Suprapubic skin (tissue), 4 donors: ENCODE results near the gene COL19A1. TPM values are rescaled to one million over a fixed set of nuclear protein-coding genes. Genes with fewer than 3 reads are reported as not detected.
"Not testable (repeated sequence)": the region's sequence is repeated elsewhere in the genome, so short reads cannot be mapped to it uniquely, and the experiment has no call there.

Experiments used
- DNase-seq, 2 donors: peaks; one replicate each; pipeline ENCODE4 v3.0.0-alpha.2; 2019; ENCODE audit warnings: low spot score in 2 of 2
- H3K27ac ChIP-seq: fragments of 200-600 bp; sonication (generic); one replicate; pipeline ENCODE4 v1.5.1; 2019
- H3K27me3 ChIP-seq: fragments of 200-600 bp; sonication (generic); one replicate; pipeline ENCODE4 v1.5.1; 2019
- H3K36me3 ChIP-seq: fragments of 200-600 bp; sonication (generic); one replicate; pipeline ENCODE4 v1.5.1; 2019
- H3K4me1 ChIP-seq: fragments of 200-600 bp; sonication (generic); one replicate; pipeline ENCODE4 v1.5.1; 2019
- H3K4me3 ChIP-seq: fragments of 200-600 bp; sonication (generic); one replicate; pipeline ENCODE4 v1.5.1; 2019; ENCODE audit warnings: mild to moderate bottlenecking
- H3K9me3 ChIP-seq: fragments of 200-600 bp; sonication (generic); one replicate; pipeline ENCODE4 v1.5.1; 2019
- EP300 ChIP-seq: sonication (generic); formaldehyde crosslinking; IDR thresholded peaks from one replicate; pipeline ENCODE4 v1.6.1; 2017; ENCODE audit warnings: antibody characterized with exemption
- POLR2A ChIP-seq, 2 donors: fragments of 450-650 bp; IDR thresholded peaks; one replicate each; pipeline ENCODE4 v1.6.1; 2017; ENCODE audit warnings: antibody characterized with exemption in 2 of 2, mild to moderate bottlenecking in 2 of 2, moderate library complexity in 2 of 2
- POLR2AphosphoS5 ChIP-seq, 3 donors: sonication (generic); formaldehyde crosslinking; IDR thresholded peaks; one replicate each; pipeline ENCODE4 v1.6.1; 2017; ENCODE audit warnings: antibody characterized with exemption in 3 of 3
- WGBS: methylation state at CpG from one replicate; pipeline ENCODE4 v1.1.5; 2018; 5-methylcytosine and 5-hydroxymethylcytosine counted together
- total RNA-seq, 4 donors: library from RNA; depleted of rRNA; stranded (reverse); fragments of >200 nt; gene quantifications; one replicate each; pipeline ENCODE4 v1.1.0, GENCODE V29; 2016
- TF ChIP-seq, protein P1 (sequence below), 2 donors: fragments of 200-600 bp in 1 of 2; fragments of 450-650 bp in 1 of 2; sonication (generic) in 1 of 2; IDR thresholded peaks; one replicate each; pipeline ENCODE4 v1.5.1; 2016 to 2019; ENCODE audit warnings: antibody characterized with exemption in 2 of 2, mild to moderate bottlenecking in 1 of 2, moderate library complexity in 1 of 2

Gene COL19A1
- total RNA-seq, 4 donors from 2014 or later: 0.10 TPM; not detected in 3

DNA sequence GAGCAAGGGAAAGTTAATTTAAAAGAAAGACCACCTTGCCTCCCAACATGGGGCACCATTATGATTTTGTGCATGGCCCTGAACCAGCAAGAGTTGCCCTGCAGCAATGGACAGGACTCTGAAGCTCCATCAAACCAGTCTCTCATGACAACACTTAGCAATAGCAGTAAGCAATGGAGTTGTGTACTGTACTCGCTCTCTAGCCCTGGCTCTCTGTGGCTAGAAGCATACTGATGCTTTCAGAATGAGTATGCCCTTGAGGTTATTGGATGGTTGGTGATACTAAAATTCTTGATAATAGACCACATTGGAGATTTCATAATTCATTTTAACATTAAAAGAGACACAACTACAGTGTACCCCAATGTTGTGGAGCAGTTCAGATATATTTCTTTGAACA lies 46.3 kb upstream of the COL19A1 start:
- TF ChIP-seq POLR2AphosphoS5 (IDR thresholded peaks at IDR 0.05) (no peak), EP300 (no peak), POLR2A (IDR thresholded peaks at IDR 0.05) (no peak)
- TF ChIP-seq, protein P1, sequence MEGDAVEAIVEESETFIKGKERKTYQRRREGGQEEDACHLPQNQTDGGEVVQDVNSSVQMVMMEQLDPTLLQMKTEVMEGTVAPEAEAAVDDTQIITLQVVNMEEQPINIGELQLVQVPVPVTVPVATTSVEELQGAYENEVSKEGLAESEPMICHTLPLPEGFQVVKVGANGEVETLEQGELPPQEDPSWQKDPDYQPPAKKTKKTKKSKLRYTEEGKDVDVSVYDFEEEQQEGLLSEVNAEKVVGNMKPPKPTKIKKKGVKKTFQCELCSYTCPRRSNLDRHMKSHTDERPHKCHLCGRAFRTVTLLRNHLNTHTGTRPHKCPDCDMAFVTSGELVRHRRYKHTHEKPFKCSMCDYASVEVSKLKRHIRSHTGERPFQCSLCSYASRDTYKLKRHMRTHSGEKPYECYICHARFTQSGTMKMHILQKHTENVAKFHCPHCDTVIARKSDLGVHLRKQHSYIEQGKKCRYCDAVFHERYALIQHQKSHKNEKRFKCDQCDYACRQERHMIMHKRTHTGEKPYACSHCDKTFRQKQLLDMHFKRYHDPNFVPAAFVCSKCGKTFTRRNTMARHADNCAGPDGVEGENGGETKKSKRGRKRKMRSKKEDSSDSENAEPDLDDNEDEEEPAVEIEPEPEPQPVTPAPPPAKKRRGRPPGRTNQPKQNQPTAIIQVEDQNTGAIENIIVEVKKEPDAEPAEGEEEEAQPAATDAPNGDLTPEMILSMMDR (IDR thresholded peaks at IDR 0.05): no peak
- no peak overlapping the region for H3K27ac ChIP-seq
- DNase-seq: no peak
- H3K36me3 ChIP-seq: no peaks in the 10 kb centered on the region
- no peaks in the 10 kb centered on the region for H3K9me3 ChIP-seq
- 100% methylated on average over 1 of the region's 1 CpG for WGBS
- H3K27me3 ChIP-seq: no peaks in the 10 kb centered on the region
- no peak overlapping the region for H3K4me3 ChIP-seq
- no peaks in the 10 kb centered on the region for H3K4me1 ChIP-seq

DNA sequence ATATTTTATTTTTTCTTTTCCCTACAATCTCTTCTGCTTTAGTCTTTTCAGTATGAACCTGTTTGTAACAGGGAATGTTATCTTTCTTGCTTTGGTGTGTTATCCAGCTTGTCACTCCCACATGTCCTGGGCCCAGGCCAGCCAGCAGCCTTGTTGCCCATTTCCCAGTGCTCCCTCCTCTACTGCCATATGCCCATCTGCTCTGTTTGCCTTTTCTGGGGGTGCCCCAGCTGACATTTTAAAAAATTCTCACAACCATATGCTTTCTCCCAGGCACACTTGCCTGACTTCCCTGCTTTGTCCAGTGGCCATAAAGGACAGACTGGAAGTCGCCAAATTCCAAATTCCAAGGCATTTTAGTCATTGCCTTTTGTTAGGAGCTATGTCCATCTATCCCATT lies 45.9 kb upstream of the COL19A1 start:
- no peaks in the 10 kb centered on the region for H3K27me3 ChIP-seq
- no peak for DNase-seq
- no peaks in the 10 kb centered on the region for H3K36me3 ChIP-seq
- no peak overlapping the region for H3K27ac ChIP-seq
- no peaks in the 10 kb centered on the region for H3K9me3 ChIP-seq
- H3K4me1 ChIP-seq: no peaks in the 10 kb centered on the region
- TF ChIP-seq POLR2AphosphoS5 (IDR thresholded peaks at IDR 0.05): no peak
- no peak for TF ChIP-seq POLR2A (IDR thresholded peaks at IDR 0.05)
- no peak for TF ChIP-seq EP300
- TF ChIP-seq, protein P1 (IDR thresholded peaks at IDR 0.05): no peak
- H3K4me3 ChIP-seq: no peak overlapping the region
- 92% methylated on average over 1 of the region's 1 CpG for WGBS

DNA sequence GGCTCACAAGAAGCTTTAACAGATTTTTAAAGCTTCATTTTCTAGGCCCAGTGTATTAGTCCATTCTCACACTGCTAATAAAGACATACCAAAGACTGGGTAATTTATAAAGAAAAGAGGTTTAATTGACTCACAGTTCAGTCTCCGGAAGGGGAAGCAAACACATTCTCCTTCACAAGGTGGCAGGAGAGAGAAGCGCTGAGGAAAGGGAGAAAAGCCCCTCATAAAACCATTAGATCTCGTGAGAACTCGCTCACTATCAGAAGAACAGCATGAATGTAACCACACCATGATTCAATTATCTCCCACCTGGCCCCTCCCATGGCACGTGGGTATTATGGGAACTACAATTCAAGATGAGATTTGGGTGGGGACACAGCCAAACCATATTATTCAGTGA lies 42.0 kb upstream of the COL19A1 start:
- not testable (repeated sequence) for H3K36me3 ChIP-seq, H3K4me3 ChIP-seq, H3K27me3 ChIP-seq, H3K9me3 ChIP-seq, DNase-seq, H3K4me1 ChIP-seq, H3K27ac ChIP-seq
- WGBS: 79% methylated on average over 5 of the region's 5 CpGs

DNA sequence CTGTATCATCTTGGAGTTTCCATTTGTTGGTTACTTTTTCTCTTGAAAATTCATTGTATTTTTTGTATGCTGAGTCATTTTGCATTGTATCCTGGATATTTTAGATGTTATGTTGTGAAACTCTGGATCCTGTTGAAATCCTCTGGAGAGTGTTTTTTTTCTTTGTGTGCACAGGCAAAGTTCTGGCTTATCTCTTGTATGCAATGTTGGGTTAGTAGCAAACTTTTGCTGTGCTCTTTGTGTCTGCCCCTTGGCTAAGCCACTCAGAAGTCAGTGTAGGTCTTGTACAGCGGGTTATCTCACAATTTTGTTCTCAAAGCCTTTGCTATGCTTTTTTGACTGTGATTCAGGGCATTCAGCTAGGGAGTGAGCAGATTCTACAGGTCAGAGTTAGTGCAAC lies 40.5 kb upstream of the COL19A1 start:
- no peak for DNase-seq
- Histone ChIP-seq H3K4me1 (no peaks in the 10 kb centered on the region), H3K9me3 (no peaks in the 10 kb centered on the region), H3K27ac (no peak overlapping the region), H3K27me3 (no peaks in the 10 kb centered on the region), H3K4me3 (no peak overlapping the region), H3K36me3 (no peaks in the 10 kb centered on the region)
- 94% methylated on average over 1 of the region's 1 CpG for WGBS
- TF ChIP-seq POLR2AphosphoS5 (IDR thresholded peaks at IDR 0.05): no peak
- TF ChIP-seq, protein P1 (IDR thresholded peaks at IDR 0.05): no peak
- no peak for TF ChIP-seq POLR2A (IDR thresholded peaks at IDR 0.05)
- no peak for TF ChIP-seq EP300

- no peaks in the 10 kb centered on the region for H3K9me3 ChIP-seq
- H3K4me3 ChIP-seq: no peak overlapping the region
- H3K36me3 ChIP-seq: no peaks in the 10 kb centered on the region
- no peak overlapping the region for H3K27ac ChIP-seq
- DNase-seq: no peak
- no peaks in the 10 kb centered on the region for H3K27me3 ChIP-seq
- H3K4me1 ChIP-seq: no peaks in the 10 kb centered on the region
- TF ChIP-seq, protein P1 (IDR thresholded peaks at IDR 0.05): no peak
- no peak for TF ChIP-seq POLR2A (IDR thresholded peaks at IDR 0.05)
- no peak for TF ChIP-seq POLR2AphosphoS5 (IDR thresholded peaks at IDR 0.05)
- WGBS: 38% methylated on average over 2 of the region's 2 CpGs
Measured at GRCh38 chr6:69827276-69827893, 39.0 kb upstream of the COL19A1 start.

GRCh38 chr6:69832558-69832957 lies 33.8 kb upstream of the COL19A1 start:
- TF ChIP-seq EP300 (no peak), POLR2AphosphoS5 (IDR thresholded peaks at IDR 0.05) (no peak), POLR2A (IDR thresholded peaks at IDR 0.05) (no peak)
- TF ChIP-seq, protein P1 (IDR thresholded peaks at IDR 0.05): no peak
- Histone ChIP-seq H3K4me3 (no peak overlapping the region), H3K27ac (no peak overlapping the region), H3K36me3 (no peaks in the 10 kb centered on the region), H3K27me3 (no peaks in the 10 kb centered on the region), H3K4me1 (no peaks in the 10 kb centered on the region), H3K9me3 (no peaks in the 10 kb centered on the region)
- no peak for DNase-seq
